GM19025 (cell line): ENCODE data around the gene TMC1.

Experiments used
- ATAC-seq: cut with Tn5 transposase; IDR thresholded peaks from one replicate; pipeline ENCODE4 v1.9.1; 2021; ENCODE audit warnings: mild to moderate bottlenecking, low read depth, moderate library complexity; ENCODE audit not compliant: unreplicated experiment

The TMC1 gene

DNA sequence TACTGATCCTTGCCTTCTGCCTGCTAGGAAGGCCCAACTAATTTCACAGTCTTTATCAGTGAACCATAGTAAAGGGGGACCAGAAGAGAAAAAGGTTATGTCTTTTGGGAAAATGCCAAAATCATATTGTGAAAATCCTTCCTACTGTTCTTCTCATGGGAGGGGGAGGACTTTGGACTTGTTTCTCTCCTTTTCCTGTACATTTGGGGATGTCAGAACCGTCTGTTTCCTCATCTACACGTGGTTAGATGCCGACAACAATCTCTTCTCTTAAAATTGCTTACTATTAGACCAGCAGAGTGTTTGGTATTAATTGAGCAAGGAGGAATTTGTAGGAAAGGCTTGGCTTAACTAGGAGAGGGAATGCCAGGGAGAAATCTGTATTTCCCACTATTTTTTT lies 77.2 kb downstream of the TMC1 start:
- no peak for ATAC-seq

GRCh38 chr9:72599874-72600534 lies 78.6 kb downstream of the TMC1 start:
- no peak for ATAC-seq

DNA sequence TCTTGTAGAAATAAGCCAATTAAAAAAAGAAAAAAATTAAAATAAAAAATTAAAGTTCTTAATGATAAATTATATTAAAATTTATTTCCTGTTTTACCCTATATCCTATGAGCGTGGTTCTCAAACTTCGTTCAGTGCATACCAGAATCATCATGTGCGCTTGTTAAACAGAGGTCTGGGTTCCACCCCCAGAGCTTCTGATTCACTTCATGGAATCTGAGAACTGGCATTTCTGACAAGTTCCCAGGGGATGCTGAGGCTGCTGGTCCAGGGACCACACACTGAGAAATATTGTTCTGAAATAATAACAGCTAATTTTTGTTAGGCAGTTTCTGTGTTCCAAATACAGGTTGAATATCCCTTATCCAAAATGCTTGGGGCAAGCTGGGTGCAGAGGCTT lies 79.3 kb downstream of the TMC1 start:
- ATAC-seq: no peak

DNA sequence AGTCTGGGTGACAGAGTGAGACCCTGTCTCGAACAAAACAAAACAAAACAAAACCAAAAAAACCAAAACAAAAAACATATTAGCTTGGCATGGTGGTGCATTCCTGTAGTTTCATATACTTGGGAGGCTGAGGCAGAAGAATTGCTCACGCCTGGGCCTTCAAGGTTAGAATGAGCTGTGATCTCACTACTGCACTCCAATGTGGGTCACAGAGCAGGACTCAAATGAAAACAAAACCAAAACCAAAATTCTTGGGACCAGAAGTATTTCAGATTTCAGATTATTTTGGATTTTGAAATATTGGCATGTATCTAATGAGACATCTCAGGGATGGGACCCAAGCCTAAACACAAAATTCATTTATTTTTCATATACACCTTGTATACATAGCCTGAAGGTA lies 80.2 kb downstream of the TMC1 start:
- no peak for ATAC-seq

GRCh38 chr9:72612449-72612848 lies 91.0 kb downstream of the TMC1 start:
- no peak for ATAC-seq

DNA sequence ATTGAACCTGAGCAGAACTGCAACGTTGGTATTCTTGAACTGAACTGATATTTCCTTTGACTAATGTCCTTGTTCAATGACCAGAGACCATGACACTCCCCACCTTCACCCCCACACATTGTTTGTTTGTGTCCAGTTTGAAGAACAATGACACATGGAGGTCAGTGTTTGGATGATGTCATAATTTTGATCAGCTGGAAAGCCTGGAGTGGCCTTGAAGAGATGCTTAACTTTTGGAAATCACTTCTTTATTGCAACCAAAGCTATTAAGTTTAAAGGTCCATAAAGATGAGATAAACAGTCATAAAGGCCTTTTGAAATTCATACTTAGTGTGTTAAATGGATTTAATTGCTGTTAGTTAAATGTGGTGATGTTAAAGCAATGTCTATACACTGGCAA lies 92.7 kb downstream of the TMC1 start:
- ATAC-seq: no peak

DNA sequence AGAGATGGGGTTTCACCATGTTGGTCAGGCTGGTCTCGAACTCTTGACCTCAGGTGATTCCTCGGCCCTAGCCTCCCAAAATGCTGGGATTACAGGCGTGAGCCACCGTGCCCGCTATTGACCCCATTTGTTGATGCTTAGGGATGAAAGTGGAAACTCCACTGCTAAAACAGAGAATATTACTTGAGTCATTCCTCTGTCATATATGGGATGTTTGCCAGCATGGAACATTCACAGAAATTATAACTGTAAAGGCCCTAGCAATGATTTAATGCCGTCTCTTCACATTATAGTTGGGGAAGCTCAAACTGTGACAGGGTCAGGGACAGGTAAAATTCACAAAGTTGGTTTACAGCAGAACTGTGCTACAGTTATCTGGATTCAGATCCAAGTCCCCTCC lies 94.5 kb downstream of the TMC1 start:
- no peak for ATAC-seq

DNA sequence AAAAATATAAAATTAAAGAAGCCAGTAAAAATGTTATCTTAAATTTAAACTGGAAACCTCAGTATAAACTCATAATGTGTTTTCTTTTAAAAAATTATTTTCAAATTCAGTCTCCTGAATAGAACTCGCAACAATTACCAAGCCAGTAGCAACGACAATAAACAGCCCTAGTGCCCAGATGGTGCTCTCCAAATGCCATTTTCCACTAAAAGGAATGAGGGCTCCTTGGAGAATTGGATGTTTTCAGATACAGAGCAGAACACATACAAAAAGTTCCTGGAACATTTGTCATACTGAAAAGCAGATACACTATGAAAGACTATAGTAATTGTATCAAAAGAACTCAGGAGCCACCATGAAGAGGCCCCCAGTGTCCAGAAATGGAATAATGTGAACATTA lies 97.4 kb downstream of the TMC1 start:
- ATAC-seq: no peak

GRCh38 chr9:72622186-72622585 lies 100.8 kb downstream of the TMC1 start:
- ATAC-seq: no peak

DNA sequence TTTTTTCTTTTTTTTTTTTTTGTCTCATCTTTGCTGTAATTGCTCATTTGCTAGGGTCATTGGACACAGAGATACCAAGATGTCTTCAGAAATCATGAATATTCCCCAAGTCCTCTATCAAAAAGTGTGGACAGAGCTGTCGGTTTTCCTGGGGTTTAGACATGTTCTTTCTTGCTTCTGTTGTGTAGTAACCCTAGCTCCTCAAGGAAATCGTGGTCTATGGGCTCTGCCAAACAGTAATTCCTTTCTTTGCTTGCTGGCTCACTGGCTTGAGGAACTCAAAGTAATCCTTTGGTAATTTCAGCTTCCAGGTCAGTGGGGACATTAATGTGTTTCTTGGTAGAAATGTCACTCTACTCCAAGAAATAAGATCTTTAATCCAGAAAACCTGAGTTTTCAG lies 101.7 kb downstream of the TMC1 start:
- ATAC-seq: no peak

DNA sequence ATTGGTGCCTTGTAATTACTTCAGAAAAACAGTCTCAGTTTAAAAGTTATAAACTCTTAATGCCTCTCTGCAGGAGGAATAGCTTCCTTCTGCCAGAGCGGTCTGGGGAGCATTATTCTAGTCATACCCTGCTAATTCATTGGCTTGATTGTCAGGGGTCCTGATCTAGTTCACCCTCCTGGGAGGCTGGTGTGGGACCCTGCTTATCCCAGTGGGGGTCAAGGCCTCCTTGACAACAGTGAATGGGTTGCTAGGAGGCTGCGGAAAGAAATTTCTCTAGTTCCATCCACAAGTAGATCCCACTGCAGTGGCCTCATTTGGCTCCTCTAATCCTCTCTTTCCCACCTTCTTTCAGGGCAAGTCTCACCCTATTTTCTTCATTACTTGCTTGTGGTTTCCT lies 105.7 kb downstream of the TMC1 start:
- ATAC-seq: no peak

- no peak for ATAC-seq
Measured at GRCh38 chr9:72627956-72628540, 106.6 kb downstream of the TMC1 start.

DNA sequence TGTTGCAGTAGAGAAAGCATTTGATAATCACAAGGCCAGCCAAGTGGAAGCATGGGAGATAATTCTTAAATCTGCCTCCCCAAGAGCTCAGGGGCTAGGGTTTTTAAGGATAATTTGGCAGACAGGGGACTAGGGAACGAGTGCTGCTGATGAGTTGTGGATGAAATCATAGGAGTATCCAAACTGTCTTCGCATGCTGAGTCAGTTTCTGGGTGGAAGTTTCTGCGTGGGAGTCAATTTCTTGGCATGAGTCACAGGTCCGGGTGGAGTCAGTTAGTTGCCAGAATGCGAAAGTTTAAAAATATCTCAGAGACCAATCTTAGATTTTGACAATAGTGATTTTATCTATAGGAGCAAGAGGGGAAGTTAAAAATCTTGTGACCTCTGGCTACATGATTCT lies 112.6 kb downstream of the TMC1 start:
- no peak for ATAC-seq

GRCh38 chr9:72635197-72635596 lies 113.8 kb downstream of the TMC1 start:
- ATAC-seq: peak; percentile 99

DNA sequence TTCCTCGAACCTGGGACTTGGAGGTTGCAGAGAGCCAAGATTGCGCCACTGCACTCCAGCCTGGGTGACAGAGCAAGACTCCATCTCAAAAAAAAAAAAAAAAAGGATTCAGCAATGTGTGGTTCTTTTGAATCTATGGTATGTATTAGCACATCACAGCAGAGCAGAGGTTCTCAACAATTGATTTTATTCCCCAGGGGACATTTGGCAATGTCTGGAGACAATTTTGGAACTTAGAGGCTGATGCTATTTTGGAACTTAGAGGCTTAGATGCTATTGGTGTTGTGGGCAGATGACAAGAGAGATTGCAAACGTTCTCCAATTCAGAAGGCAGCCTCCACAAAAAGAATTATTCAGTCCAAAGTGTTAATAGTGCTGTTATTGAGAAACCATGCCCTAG lies 115.2 kb downstream of the TMC1 start:
- no peak for ATAC-seq

- ATAC-seq: no peak
Measured at GRCh38 chr9:72643651-72644050, 122.2 kb downstream of the TMC1 start.

DNA sequence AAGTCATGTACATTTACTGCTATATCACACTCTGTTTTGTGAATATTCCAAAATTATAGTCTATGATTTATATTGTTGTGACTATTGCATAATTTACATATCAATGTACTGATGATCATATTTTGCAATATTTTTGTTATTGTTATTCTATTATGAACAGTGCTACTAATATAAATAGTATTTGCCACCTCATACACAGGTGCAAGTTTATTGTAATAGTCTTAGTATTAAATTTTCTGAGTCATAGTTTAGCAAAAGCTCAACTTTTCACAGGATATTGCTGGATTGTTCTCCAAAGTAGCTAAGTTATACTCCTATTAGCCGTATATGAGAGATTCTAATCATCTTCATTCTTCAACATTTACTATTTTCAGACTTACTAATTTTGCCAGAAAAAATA lies 124.7 kb downstream of the TMC1 start:
- ATAC-seq: no peak

DNA sequence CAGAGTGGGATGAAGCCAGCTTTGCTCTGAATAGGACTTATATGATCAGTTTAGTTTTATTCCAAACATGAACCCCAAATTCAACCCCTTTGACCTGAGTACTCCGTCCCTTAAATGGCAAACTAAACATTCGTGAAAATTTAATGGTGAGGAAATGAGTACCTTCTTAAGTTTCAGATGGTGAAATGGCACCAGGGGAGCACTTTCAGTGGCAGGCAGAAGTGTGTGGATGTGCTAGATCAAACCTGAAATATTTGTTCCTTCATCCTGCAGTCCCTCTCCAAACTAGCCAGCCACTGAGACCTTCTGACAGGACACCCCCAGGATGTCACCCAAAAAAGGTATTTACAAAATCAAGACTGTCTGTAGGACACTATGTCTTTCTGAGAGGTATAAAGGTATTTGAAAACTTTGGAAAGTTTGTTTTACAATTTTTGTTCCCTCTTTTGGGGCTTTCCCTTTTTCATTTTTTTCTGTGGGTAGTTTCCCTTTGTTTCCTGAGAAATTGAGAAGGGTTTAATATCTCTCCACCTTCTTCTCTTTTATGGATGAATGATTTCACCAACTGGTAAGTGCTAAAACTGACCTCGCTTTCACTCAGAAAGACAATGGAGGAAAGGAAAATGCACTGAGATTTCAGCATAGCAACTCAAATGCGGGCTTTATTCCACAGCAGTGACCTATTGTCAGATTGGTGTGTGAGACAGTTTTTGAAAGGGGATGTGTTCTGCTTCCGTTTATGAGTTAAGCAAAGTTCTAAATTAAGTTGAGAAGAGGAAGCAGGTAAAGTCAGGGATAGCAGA lies 127.1 kb downstream of the TMC1 start:
- no peak for ATAC-seq

GRCh38 chr9:72649127-72649442 lies 127.7 kb downstream of the TMC1 start:
- ATAC-seq: no peak

DNA sequence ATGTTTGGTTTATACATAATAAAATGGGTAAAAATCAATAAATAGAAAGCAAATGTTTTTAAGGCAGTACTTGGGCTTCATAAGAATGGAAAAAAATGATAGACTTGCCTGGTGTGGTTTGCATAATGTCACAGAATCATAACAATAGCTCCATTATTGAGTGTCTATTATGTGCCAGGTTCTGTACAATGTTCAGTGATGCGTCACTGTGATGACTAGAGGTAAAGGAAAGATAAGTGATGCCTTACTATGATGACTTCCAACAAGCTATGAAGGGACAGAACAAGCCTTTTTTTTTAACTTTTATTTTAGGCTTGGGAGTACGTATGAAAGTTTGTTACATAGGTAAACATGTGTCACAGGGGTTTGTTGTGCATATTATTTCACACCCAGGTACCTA lies 128.8 kb downstream of the TMC1 start:
- ATAC-seq: no peak

- ATAC-seq: no peak
Measured at GRCh38 chr9:72656021-72656420, 134.6 kb downstream of the TMC1 start.

- no peak for ATAC-seq
Measured at GRCh38 chr9:72657023-72657422, 135.6 kb downstream of the TMC1 start.
